DMS 273 (cell line): ENCODE results near the gene STX4.
"Not testable (repeated sequence)": the region's sequence is repeated elsewhere in the genome, so short reads cannot be mapped to it uniquely, and the experiment has no call there.

ENCODE experiments used
- DNase-seq: peaks from one replicate; lab custom pipeline; 2025; ENCODE audit not compliant: unreplicated experiment; lab: John Stamatoyannopoulos, UW

STX4 gene

GRCh38 chr16:31017756-31018155 lies 15.6 kb upstream of the STX4 start:
- DNase-seq = not testable (repeated sequence)

DNA sequence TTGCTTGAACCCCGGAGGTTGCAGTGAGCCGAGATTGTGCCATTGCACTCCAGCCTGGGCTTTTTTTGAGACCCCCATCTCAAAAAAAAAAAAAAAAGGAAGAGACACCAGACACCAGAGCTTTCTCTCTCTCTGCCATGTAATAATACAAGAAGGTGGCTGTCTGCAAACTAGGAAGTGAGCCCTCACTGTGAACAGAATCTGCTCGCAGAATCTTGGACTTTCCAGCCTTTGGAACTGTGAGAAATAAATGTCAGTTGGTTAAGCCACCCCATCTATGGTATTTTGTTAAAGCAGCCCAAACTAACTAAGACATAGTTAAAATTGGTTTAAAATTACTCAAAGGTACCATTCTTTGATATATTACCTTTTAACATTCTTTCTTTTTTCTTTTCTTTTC lies 12.8 kb upstream of the STX4 start:
- DNase-seq = no peak

GRCh38 chr16:31022544-31023251 lies 10.7 kb upstream of the STX4 start:
- no peak for DNase-seq

DNA sequence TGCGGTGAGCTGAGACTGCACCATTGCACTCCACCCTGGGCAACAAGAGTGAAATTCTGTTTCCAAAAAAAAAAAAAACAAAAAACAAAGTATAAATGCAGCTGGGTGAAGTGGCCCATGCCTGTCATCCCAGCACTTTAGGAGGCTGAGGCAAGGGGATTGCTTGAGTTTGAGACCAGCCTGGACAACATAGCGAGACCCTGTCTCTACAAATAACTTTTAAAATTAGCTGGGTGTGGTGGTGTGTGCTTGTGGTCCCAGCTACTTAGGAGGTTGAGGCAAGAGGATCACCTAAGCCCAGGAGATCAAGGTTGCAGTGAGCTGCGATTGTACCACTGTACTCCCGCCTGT lies 10.1 kb upstream of the STX4 start:
- DNase-seq = no peak

DNA sequence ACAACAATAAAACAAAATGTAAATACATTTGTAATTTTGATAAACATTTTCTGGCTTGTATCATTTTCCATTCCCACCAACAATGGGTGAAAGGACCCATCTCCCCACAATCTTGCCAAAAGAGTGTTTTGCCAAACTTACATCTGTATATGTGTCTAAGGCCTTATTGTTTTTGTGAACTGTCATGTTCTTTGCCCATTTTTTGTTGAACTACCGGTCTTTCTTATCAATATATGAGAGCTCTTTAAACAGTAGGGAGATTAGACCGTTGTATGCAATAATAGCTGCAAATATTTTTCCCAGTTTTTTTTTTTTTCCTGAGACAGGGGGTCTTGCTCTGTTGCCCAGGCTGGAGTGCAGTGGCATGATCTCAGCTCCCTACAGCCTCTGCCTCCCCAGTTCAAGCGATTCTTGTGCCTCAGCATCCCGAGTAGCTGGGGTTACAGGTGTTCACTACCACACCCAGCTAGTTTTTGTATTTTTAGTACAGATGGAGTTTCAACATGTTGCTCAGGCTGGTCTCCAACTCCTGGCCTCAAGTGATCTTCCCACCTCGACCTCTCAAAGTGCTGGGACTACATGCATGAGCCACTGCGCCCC lies 9.6 kb upstream of the STX4 start:
- DNase-seq = no peak

GRCh38 chr16:31025339-31025738 lies 8.0 kb upstream of the STX4 start:
- DNase-seq = no peak

- DNase-seq = no peak
Measured at GRCh38 chr16:31029272-31029671, 4.1 kb upstream of the STX4 start.

- DNase-seq = no peak
Measured at GRCh38 chr16:31031276-31031675, 2.1 kb upstream of the STX4 start.

- DNase-seq = peak; percentile 95
Measured at GRCh38 chr16:31033709-31034492, 543 bp downstream of the STX4 start.

- DNase-seq = no peak
Measured at GRCh38 chr16:31036691-31037090, 3.3 kb downstream of the STX4 start.

- DNase-seq = no peak
Measured at GRCh38 chr16:31038993-31039392, 5.6 kb downstream of the STX4 start.

DNA sequence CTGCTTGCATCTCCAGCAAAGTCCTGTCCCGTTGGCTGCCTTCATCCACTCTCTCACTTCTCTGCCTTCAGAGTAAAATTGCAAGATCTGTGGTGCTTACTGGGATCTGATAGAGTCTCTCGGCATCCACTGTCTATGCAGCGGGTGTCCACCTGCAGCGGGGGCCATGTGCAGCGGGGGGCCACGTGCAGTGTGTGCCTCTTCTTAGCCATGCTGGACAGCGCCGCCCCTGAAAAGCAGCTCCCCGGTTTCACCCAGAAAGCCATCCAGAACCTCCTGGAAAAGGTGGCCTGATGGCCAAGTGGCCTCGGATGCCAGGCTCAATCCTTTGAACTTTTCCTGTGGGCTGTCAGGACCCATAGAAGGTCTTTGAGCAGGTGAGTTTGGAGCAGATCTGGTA lies 9.5 kb downstream of the STX4 start:
- DNase-seq = no peak

GRCh38 chr16:31043352-31043751 lies 10.0 kb downstream of the STX4 start:
- no peak for DNase-seq

- DNase-seq = no peak
Measured at GRCh38 chr16:31043898-31044481, 10.6 kb downstream of the STX4 start.

- peak; percentile 68 for DNase-seq
Measured at GRCh38 chr16:31050280-31051030, 17.1 kb downstream of the STX4 start.

DNA sequence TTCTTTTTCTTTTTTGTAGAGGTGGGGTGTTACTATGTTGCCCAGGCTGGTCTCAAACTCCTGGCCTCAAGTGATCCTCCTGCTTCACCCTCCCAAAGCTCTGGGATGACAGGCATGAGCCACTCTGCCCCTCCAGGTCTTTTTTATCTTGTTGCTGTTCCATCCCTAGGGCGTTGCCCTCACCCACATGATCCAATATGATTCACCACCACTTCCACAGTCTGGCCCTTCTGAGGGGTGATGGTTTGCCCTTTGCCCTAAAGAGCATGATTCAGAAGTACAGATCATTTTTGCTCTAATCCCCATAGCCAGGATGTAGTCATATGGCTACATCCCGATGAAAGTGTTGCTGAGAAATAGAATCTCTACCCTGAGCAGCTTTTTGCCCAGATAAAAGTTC lies 18.8 kb downstream of the STX4 start:
- no peak for DNase-seq

- DNase-seq = no peak
Measured at GRCh38 chr16:31055613-31056012, 22.3 kb downstream of the STX4 start.

- no peak for DNase-seq
Measured at GRCh38 chr16:31061126-31061812, 27.9 kb downstream of the STX4 start.

GRCh38 chr16:31061813-31062440 lies 28.6 kb downstream of the STX4 start:
- no peak for DNase-seq

DNA sequence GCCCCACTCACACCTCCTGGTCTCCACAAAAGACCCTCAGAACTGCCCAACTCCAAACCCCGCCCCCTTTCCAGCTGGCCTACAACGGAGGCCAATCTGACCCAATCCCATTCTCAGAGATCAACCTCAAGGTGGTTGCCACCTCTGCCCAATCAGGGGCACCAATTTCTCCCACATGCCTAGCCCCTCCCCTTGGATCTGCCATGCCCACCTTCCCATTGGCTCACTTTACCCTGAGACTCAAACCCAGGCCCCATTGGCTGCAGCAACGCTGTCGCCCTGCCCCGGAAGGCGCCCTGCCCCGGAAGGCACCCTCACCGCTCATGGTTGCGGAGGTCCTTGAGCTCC lies 30.1 kb downstream of the STX4 start:
- no peak for DNase-seq
